ENCODE results near the gene JAKMIP2. TPM values are rescaled to one million over a fixed set of nuclear protein-coding genes. Genes with fewer than 3 reads are reported as not detected.

Gene JAKMIP2
- polyA plus RNA-seq, 1 of the 3 experiments (the other 2 are of a cell fraction) = 2.1 TPM

DNA sequence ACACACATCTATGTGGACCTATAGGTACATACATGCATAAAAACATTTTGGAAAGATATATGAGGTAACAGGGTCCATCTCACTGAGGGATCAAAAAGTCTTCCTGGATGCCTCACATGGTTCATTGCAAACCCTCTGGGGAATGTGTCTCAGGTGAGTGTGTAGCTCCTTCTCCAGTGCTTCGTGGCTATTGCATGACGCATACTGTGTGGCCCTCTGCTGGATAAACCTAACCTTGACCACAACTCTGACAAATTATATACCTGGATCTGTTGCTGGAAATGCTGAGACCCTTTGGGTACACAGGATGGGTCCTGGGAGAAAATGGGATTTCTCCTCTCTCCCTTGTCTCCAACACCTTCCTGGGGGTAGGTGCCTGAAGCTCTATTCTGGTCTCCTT, 91.9 kb downstream of the JAKMIP2 start:
- CTCF ChIA-PET = interaction anchor here (1.2 to 2.3 kb wide), 2 partner anchors 49 to 63 kb away, joined by 3 to 9 read pairs; no protein-coding TSS in a partner anchor
- H3K9me3 ChIP-seq = no peaks in the 10 kb centered on the region
- POLR2A ChIA-PET = no interaction called here

DNA sequence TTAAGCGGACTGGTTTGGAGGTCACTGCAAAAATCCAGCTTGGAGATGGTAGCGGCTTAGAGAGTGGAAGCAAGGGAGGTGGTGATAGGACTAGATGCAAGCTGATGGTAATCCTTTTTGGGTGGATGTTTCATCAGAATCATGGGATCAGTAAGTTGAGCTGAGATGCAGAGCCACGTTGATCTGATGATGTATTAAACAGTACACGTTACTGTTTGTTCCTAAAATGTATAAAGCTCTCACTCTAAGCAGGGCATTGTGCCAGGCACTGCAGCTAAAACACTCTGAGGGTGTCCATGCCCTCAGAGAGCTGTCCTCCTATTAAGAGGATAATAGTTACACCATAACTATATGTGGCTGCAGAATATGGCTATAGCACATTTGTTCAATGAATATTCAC, 93.1 kb downstream of the JAKMIP2 start:
- Histone ChIP-seq H3K4me1 (ENCODE audit: control insufficient read depth in 1 of 2, insufficient read depth in 2 of 2, low read depth in 1 of 2, low read length in 1 of 2) (peaks cover 10 to 19% of the 10 kb centered on the region in 2 experiments; a peak in 3 of 4 replicates), H3K9ac (no peak overlapping the region), H3K79me2 (ENCODE audit: insufficient read depth) (no peaks in the 10 kb centered on the region), H2AFZ (ENCODE audit: low read depth) (no peak overlapping the region), H3K9me3 (no peaks in the 10 kb centered on the region), H3K4me3 (ENCODE audit: low read depth in 2 of 2, low read length in 1 of 2) (no peak overlapping the region), H3F3A (replicated peaks; ENCODE audit: insufficient read depth) (no peaks in the 10 kb centered on the region), H3K9me2 (no peaks in the 10 kb centered on the region), H3K36me3 (replicated peaks in 1 of 2; ENCODE audit: control insufficient read depth in 1 of 2, insufficient read depth in 2 of 2, low read length in 1 of 2) (no peaks in the 10 kb centered on the region), H3K27me3 (ENCODE audit: insufficient read depth) (no peaks in the 10 kb centered on the region), H4K20me1 (ENCODE audit: insufficient read depth) (no peaks in the 10 kb centered on the region), H3K27ac (ENCODE audit: low read depth in 2 of 2, low read length in 1 of 2) (peak overlapping the region in 1 of 2 experiments; percentile 36; a peak in 1 of 4 replicates), H3K4me2 (0 out of 2 replicates have a peak overlapping the region, but pooled peaks have one; percentile 9)
- no peak for DNase-seq
- ChIA-PET CTCF (interaction anchor here (1.1 to 2.3 kb wide), 5 partner anchors 10 to 168 kb away, joined by 3 to 10 read pairs (median 6); no protein-coding TSS in a partner anchor), POLR2A (no interaction called here)
- TF ChIP-seq JUND (IDR thresholded peaks at IDR 0.05) (no peak), TEAD4 (IDR thresholded peaks at IDR 0.05; ENCODE audit: borderline replicate concordance, insufficient read depth) (no peak), EP300 (IDR thresholded peaks at IDR 0.05; ENCODE audit: borderline replicate concordance in 1 of 2, low read depth in 1 of 2, low read length in 1 of 2) (no peak), RCOR1 (IDR thresholded peaks at IDR 0.05; ENCODE audit: low read length) (no peak)
- 71% methylated on average over 4 of the region's 4 CpGs for WGBS (ENCODE audit: low lambda C conversion rate)

More for the DNA sequence above, 91.9 kb downstream of the JAKMIP2 start:
- Histone ChIP-seq H4K20me1 (ENCODE audit: insufficient read depth) (no peaks in the 10 kb centered on the region), H3K9me2 (no peaks in the 10 kb centered on the region), H3K79me2 (ENCODE audit: insufficient read depth) (no peaks in the 10 kb centered on the region), H3K9ac (no peak overlapping the region), H3K27ac (ENCODE audit: low read depth in 2 of 2, low read length in 1 of 2) (no peak overlapping the region), H3K27me3 (ENCODE audit: insufficient read depth) (no peaks in the 10 kb centered on the region), H3F3A (replicated peaks; ENCODE audit: insufficient read depth) (no peaks in the 10 kb centered on the region), H3K36me3 (replicated peaks in 1 of 2; ENCODE audit: control insufficient read depth in 1 of 2, insufficient read depth in 2 of 2, low read length in 1 of 2) (no peaks in the 10 kb centered on the region), H3K4me1 (ENCODE audit: control insufficient read depth in 1 of 2, insufficient read depth in 2 of 2, low read depth in 1 of 2, low read length in 1 of 2) (peaks cover 10 to 21% of the 10 kb centered on the region in 2 experiments; a peak in 3 of 4 replicates), H2AFZ (ENCODE audit: low read depth) (no peak overlapping the region), H3K4me2 (no peak overlapping the region), H3K4me3 (ENCODE audit: low read depth in 2 of 2, low read length in 1 of 2) (no peak overlapping the region)
- TF ChIP-seq, protein P1, sequence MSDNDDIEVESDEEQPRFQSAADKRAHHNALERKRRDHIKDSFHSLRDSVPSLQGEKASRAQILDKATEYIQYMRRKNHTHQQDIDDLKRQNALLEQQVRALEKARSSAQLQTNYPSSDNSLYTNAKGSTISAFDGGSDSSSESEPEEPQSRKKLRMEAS (IDR thresholded peaks at IDR 0.05; ENCODE audit: low read depth) = no peak
- TF ChIP-seq, protein P2, sequence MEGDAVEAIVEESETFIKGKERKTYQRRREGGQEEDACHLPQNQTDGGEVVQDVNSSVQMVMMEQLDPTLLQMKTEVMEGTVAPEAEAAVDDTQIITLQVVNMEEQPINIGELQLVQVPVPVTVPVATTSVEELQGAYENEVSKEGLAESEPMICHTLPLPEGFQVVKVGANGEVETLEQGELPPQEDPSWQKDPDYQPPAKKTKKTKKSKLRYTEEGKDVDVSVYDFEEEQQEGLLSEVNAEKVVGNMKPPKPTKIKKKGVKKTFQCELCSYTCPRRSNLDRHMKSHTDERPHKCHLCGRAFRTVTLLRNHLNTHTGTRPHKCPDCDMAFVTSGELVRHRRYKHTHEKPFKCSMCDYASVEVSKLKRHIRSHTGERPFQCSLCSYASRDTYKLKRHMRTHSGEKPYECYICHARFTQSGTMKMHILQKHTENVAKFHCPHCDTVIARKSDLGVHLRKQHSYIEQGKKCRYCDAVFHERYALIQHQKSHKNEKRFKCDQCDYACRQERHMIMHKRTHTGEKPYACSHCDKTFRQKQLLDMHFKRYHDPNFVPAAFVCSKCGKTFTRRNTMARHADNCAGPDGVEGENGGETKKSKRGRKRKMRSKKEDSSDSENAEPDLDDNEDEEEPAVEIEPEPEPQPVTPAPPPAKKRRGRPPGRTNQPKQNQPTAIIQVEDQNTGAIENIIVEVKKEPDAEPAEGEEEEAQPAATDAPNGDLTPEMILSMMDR (IDR thresholded peaks at IDR 0.05) = peak; percentile 11; the same call in 1 of the 2 replicates
- TF ChIP-seq RAD21 (IDR thresholded peaks at IDR 0.05; ENCODE audit: low read length) (peak; percentile 13; the same call in 1 of the 2 replicates), RCOR1 (IDR thresholded peaks at IDR 0.05; ENCODE audit: low read length) (no peak)
- DNase-seq = no peak
- WGBS (ENCODE audit: low lambda C conversion rate) = 89% methylated on average over 2 of the region's 2 CpGs
